GM12891 (cell line): ENCODE data around the gene PCBP3.
"Not testable (repeated sequence)": the region's sequence is repeated elsewhere in the genome, so short reads cannot be mapped to it uniquely, and the experiment has no call there.

Experiments used
- DNase-seq: peaks from one replicate; pipeline ENCODE4 v3.0.0; 2011; ENCODE audit warnings: low spot score; ENCODE audit not compliant: insufficient read length
- FAIRE-seq: peaks from 2 replicates; lab custom pipeline; 2011; peaks lifted over from hg19 to GRCh38; lab: Jason Lieb, UNC
- PAX5 ChIP-seq: IDR thresholded peaks from 2 replicates; pipeline ENCODE4 v1.6.1; 2011; ENCODE audit warnings: low read length, moderate library complexity, mild to moderate bottlenecking; ENCODE audit not compliant: insufficient read depth, severe bottlenecking
- POLR2A ChIP-seq: IDR thresholded peaks from 2 replicates; pipeline ENCODE4 v1.6.1; 2011; ENCODE audit warnings: low read depth, low read length, control low read depth
- POLR2AphosphoS5 ChIP-seq: IDR thresholded peaks from 2 replicates; pipeline ENCODE4 v1.6.1; 2011; ENCODE audit warnings: low read depth, low read length, control low read depth
- POU2F2 ChIP-seq: IDR thresholded peaks from 2 replicates; pipeline ENCODE4 v1.6.1; 2011; ENCODE audit warnings: low read depth, mild to moderate bottlenecking, control low read depth, low read length, moderate library complexity
- SPI1 ChIP-seq: IDR thresholded peaks from 2 replicates; pipeline ENCODE4 v1.6.1; 2011; ENCODE audit warnings: low read depth, low read length, control low read depth
- TAF1 ChIP-seq: IDR thresholded peaks from 2 replicates; pipeline ENCODE4 v1.6.1; 2011; ENCODE audit warnings: low read depth, low read length, control low read depth

The PCBP3 gene

GRCh38 chr21:45949928-45950739 is 306.6 kb downstream of the PCBP3 start:
- FAIRE-seq = no peak
- no peak for TF ChIP-seq TAF1
- no peak for TF ChIP-seq PAX5
- TF ChIP-seq POLR2A = no peak
- no peak for TF ChIP-seq SPI1
- no peak for TF ChIP-seq POU2F2
- TF ChIP-seq POLR2AphosphoS5 = no peak

DNA sequence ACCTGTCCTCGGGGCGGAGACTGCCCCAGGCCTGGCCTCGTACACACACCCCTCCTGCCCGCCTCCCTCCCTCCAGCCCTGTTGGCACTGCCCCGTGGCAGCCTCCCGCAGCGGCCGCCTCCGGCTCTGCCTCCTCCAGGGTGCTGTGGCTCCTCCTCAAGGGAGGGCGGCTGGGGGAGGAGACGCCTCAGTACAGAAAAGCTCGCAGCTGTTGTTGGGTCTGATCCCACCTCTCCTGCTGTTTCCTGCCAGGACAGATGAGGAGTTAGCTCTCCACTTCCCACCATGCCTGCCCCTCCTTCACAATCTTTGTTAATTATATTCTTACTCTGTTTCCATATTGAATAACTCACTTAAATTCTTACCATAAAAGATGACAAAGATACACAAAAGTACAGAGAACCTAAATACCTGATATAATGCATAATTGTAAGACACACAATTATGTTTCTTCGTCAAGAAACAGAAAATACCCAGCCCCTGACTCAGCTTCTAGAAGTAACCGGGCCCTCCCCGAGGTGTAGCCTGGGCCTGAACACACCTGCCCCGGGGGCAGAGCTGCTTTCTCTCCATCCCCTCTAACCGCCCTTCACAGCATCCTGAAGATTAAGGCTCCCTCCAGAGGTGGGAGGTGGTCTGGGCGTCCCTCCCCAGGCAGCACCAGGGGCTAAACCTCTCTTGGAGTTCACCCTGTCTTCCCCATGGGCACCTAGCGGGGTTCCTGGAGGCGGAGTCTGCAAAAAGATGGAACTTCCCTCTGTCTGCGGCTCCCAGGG is 307.4 kb downstream of the PCBP3 start:
- FAIRE-seq (no peak), DNase-seq (no peak)
- TF ChIP-seq POLR2A = no peak

More at GRCh38 chr21:45949928-45950739, 306.6 kb downstream of the PCBP3 start:
- DNase-seq = no peak

GRCh38 chr21:45951676-45952075 is 308.2 kb downstream of the PCBP3 start:
- FAIRE-seq = no peak
- DNase-seq = no peak
- no peak for TF ChIP-seq POU2F2
- no peak for TF ChIP-seq TAF1
- TF ChIP-seq POLR2A = no peak
- no peak for TF ChIP-seq PAX5
- TF ChIP-seq SPI1 = no peak
- TF ChIP-seq POLR2AphosphoS5 = no peak

GRCh38 chr21:45952527-45952926 is 309.0 kb downstream of the PCBP3 start:
- not testable (repeated sequence) for FAIRE-seq, DNase-seq

GRCh38 chr21:45952974-45953373 is 309.4 kb downstream of the PCBP3 start:
- no peak for TF ChIP-seq TAF1
- TF ChIP-seq SPI1 = no peak
- TF ChIP-seq POU2F2 = no peak
- no peak for TF ChIP-seq POLR2AphosphoS5
- no peak for TF ChIP-seq POLR2A
- TF ChIP-seq PAX5 = no peak
- DNase-seq (no peak), FAIRE-seq (no peak)

- TF ChIP-seq TAF1 (no peak), POLR2AphosphoS5 (no peak), POLR2A (no peak), SPI1 (no peak), POU2F2 (no peak), PAX5 (no peak)
- DNase-seq (no peak), FAIRE-seq (no peak)
Measured at GRCh38 chr21:45954261-45954660, 310.7 kb downstream of the PCBP3 start.

DNA sequence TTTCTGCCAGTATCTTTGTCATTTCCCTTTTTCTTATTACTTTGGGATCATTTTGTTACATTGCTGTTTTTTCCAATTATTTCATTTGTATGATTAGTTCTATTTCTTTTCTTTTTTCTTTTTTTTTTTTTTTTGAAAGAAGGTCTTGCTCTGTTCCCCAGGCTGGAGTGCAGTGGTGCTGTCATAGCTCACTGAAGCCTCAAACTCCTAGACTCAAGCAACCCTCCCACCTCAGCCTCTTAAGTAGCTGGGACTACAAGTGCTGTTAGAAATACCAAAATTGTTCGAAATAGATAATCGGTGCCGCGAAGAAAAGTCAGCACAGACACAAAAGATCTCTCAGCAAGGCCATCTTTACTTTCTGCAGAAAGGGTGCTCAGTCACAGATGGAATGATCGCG is 311.4 kb downstream of the PCBP3 start:
- TF ChIP-seq SPI1 = no peak
- no peak for TF ChIP-seq POLR2A
- TF ChIP-seq POLR2AphosphoS5 = no peak
- TF ChIP-seq TAF1 = no peak
- TF ChIP-seq POU2F2 = no peak
- no peak for TF ChIP-seq PAX5
- FAIRE-seq = no peak
- no peak for DNase-seq

DNA sequence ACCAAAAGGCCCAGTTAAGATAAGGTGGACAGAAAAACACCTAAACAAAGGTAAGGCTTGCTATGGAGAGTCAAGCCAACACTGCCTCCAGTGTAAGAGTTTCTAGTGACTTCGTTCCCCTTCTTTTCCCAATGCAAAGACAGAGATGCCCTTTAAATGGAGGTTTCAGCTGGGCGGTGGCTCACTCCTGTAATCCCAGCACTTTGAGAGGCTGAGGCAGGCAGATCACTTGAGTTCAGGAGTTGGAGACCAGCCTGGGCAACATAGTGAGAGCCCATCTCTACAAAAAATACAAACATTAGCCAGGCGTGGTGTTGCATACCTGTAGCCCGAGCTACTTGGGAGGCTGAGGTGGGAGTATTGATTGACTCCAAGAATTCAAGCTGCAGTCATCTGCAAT is 314.0 kb downstream of the PCBP3 start:
- TF ChIP-seq POU2F2 (no peak), TAF1 (no peak), PAX5 (no peak), POLR2A (no peak), POLR2AphosphoS5 (no peak), SPI1 (no peak)
- no peak for FAIRE-seq
- no peak for DNase-seq

DNA sequence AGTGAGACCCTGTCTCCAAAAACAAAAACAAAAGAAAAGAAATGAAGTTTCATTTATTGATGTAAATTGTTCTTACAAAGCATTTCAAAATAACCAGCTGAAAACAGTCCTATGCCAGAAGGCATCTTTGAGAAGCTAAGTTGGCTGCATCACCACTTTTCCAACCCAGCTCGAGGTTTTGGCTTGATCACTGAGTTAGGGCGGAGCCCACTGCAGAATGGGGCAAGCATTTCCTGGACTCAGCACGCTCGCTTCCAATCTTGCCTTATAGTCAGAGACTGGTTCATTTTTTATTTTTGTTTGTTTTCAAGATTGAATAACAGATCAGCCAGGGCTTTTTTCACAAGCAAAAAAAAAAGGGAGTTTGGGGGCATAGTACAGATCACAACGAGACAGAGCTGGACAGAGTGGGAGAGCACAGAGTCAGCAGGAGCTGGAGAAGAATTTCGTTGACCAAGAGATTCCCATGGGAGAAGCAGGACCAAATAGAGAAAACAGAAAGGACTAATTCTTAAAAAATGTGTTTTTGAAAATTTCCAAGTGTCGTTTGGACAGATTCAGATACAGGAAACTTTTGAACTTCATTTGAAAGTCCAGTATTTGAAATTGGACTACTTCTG is 314.6 kb downstream of the PCBP3 start:
- TF ChIP-seq PAX5 = no peak
- TF ChIP-seq POLR2AphosphoS5 = no peak
- no peak for TF ChIP-seq SPI1
- no peak for TF ChIP-seq TAF1
- TF ChIP-seq POLR2A = no peak
- TF ChIP-seq POU2F2 = no peak
- DNase-seq (no peak), FAIRE-seq (no peak)
